Psoas muscle (tissue), 8 donors: ENCODE measurements around the gene AOX1. TPM values are rescaled to one million over a fixed set of nuclear protein-coding genes. Genes with fewer than 3 reads are reported as not detected.

ENCODE experiments used
- ATAC-seq, 4 donors: fragments of 200-7000 bp; cut with Tn5 transposase; one replicate each; pipeline ENCODE4 v1.9.1; 2020; ENCODE audit warnings: moderate library complexity in 3 of 4, mild to moderate bottlenecking in 2 of 4
- DNase-seq, 2 donors: peaks; one replicate each; pipeline ENCODE4 v3.0.0-alpha.2; 2020
- H3K27ac ChIP-seq: fragments of 200-600 bp; one replicate; pipeline ENCODE4 v1.8.0; 2022
- H3K27me3 ChIP-seq, 3 donors: fragments of 200-600 bp in 1 of 3; one replicate each; pipeline versions ENCODE4 v1.6.1 to v1.8.0; 2013 to 2022; ENCODE audit warnings: low read length in 2 of 3, mild to moderate bottlenecking in 2 of 3, moderate library complexity in 1 of 3; ENCODE audit not compliant: insufficient read depth in 3 of 3
- H3K36me3 ChIP-seq, 2 donors: fragments of 200-600 bp in 1 of 2; one replicate each; pipeline versions ENCODE4 v1.6.1 to v1.8.0; 2013 to 2022; ENCODE audit warnings: low read depth in 1 of 2, mild to moderate bottlenecking in 1 of 2, moderate library complexity in 1 of 2; ENCODE audit not compliant: insufficient read depth in 1 of 2
- H3K4me1 ChIP-seq: fragments of 200-600 bp; one replicate; pipeline ENCODE4 v1.8.0; 2022
- H3K4me3 ChIP-seq: fragments of 200-600 bp; one replicate; pipeline ENCODE4 v1.8.0; 2022; ENCODE audit warnings: mild to moderate bottlenecking
- H3K9me3 ChIP-seq: fragments of 200-600 bp; one replicate; pipeline ENCODE4 v1.8.0; 2022
- WGBS, 3 donors: extraction: QIAGEN DNeasy Blood & Tissue Kit; methylation state at CpG; one replicate each; pipeline versions ENCODE4 v1.1.6 to v1.1.7; 2013; 5-methylcytosine and 5-hydroxymethylcytosine counted together
- intact Hi-C, 2 donors: fragments of 100-400 bp; cut with DNase I; formaldehyde crosslinking; loops; one replicate each; pipeline versions ENCODE4 v1.11.0 to v1.14.2; 2022
- polyA plus RNA-seq, 3 donors: library from polyadenylated mRNA; stranded (reverse); fragments of 200-250 nt; gene quantifications; one replicate each; pipeline ENCODE4 v1.2.3, GENCODE V29; 2013
- total RNA-seq, 4 donors: library from RNA; stranded (reverse); fragmentation: NEBNext Ultra II Directional in 2 of 4; extraction: Animal tissue kit (Norgen Biotek cat#: 25700) in 2 of 4; gene quantifications; one replicate each; pipeline versions ENCODE4 v1.2.1 to v1.2.4, GENCODE V29; 2021 to 2023
- TF ChIP-seq, protein P1 (sequence below): fragments of 200-600 bp; IDR thresholded peaks from one replicate; pipeline ENCODE4 v1.8.0; 2022; ENCODE audit warnings: antibody characterized with exemption
- donor health status: healthy with polysubstance abuse.
- donor health status: DM: no; HTN: no; CAD: no; lungs with moderate emphysema.
- donor health status: Bipolar disorder and iron deficiency.
- donor health status: healthy.
- donor health status: DM: yes; HTN: yes; CAD: no.
- donor health status: DM: no; HTN: no; CAD: no.
- donor health status: DM: no; HTN: no; CAD: no.
- donor health status: DM: yes; HTN: yes; CAD: no.

AOX1 gene
- total and polyA plus RNA-seq, 7 donors: 4.2 to 17.0 (median 10.3) TPM

DNA sequence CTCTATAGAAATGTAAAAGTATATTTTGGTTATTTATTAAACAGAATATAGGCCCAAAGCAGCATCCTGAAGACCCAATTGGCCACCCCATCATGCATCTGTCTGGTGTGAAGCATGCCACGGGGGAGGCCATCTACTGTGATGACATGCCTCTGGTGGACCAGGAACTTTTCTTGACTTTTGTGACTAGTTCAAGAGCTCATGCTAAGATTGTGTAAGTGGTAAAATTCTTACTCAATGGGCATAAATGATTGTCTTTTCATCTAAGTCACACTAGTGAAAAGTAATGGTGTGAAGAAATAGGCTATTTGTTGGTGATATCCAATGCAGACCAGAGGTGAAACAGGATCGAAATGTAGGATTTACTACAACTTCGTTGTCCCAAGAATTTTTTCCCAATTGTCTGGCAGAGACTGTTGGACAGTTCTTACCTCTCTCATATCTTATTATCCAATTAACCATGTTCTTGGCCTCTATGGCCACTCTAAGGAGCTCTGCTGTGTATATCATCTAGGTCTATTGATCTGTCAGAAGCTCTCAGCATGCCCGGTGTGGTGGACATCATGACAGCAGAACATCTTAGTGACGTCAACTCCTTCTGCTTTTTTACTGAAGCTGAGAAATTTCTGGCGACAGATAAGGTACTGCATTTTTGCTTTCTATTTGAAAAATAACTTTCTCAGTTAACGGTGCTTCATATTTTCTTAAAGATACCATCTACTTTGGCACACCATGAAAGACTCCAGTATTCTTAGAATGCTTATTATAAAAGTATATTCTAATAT is 35.0 kb downstream of the AOX1 start:
- Histone ChIP-seq H3K4me3 (no peak overlapping the region), H3K27ac (no peak overlapping the region), H3K36me3 (no peaks in the 10 kb centered on the region), H3K27me3 (peaks cover 0 to 3% (median 0%) of the 10 kb centered on the region in 3 donors), H3K4me1 (no peaks in the 10 kb centered on the region), H3K9me3 (no peaks in the 10 kb centered on the region)
- intact Hi-C loops: no loop called here
- WGBS, 3 donors: 90 to 93% (median 91%) methylated on average over 7 of the region's 7 CpGs
- ATAC-seq (no peak), DNase-seq (no peak)
- TF ChIP-seq, protein P1, sequence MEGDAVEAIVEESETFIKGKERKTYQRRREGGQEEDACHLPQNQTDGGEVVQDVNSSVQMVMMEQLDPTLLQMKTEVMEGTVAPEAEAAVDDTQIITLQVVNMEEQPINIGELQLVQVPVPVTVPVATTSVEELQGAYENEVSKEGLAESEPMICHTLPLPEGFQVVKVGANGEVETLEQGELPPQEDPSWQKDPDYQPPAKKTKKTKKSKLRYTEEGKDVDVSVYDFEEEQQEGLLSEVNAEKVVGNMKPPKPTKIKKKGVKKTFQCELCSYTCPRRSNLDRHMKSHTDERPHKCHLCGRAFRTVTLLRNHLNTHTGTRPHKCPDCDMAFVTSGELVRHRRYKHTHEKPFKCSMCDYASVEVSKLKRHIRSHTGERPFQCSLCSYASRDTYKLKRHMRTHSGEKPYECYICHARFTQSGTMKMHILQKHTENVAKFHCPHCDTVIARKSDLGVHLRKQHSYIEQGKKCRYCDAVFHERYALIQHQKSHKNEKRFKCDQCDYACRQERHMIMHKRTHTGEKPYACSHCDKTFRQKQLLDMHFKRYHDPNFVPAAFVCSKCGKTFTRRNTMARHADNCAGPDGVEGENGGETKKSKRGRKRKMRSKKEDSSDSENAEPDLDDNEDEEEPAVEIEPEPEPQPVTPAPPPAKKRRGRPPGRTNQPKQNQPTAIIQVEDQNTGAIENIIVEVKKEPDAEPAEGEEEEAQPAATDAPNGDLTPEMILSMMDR: no peak

DNA sequence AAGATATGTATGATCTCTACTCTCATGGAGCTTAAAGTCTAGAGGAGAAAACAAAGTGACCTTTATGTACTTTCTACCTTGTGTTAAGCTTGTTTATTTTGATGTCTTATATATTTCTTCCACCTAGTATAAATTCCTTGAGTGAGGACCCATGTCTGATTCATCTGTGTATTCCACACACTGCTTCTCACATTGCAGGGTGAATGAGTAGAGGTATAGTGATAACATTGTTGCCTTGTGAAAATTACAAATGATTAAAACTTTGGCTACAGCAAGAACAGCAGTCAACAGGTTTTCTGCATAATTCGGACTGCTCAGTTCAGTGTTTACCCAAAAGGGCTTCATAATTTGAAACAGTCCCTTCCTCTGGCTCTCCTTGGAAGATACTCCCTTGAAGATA is 36.3 kb downstream of the AOX1 start:
- DNase-seq (no peak), ATAC-seq (no peak)
- H3K36me3 ChIP-seq: no peaks in the 10 kb centered on the region
- H3K4me1 ChIP-seq: no peaks in the 10 kb centered on the region
- no peak overlapping the region for H3K27ac ChIP-seq
- 88 to 95% (median 94%) methylated on average over 1 of the region's 1 CpG for WGBS, 3 donors
- H3K9me3 ChIP-seq: no peaks in the 10 kb centered on the region
- TF ChIP-seq, protein P1: no peak
- intact Hi-C loops: no loop called here
- H3K4me3 ChIP-seq: no peak overlapping the region
- H3K27me3 ChIP-seq: peaks cover 0 to 3% (median 0%) of the 10 kb centered on the region in 3 donors

DNA sequence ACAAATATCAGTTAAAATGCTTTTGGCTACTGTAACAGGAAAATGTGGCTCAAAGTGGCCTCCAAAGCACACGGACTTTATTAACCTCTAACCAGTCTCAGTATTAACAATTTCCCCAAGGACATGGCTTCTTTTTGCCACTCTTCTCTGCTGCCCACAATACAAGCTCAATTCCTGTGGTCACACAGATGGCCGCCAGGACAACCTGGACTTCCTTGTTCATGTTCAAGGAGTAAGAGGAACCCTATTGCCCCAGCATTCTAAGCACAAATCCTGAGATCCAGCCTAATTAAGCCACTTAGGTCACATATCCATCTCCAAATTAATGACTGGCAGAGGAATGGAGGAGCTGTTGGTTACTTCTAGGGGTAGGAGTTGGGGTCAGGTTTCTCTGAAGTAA is 38.2 kb downstream of the AOX1 start:
- H3K27ac ChIP-seq: no peak overlapping the region
- intact Hi-C loops: no loop called here
- peaks cover 0 to 3% (median 0%) of the 10 kb centered on the region in 3 donors for H3K27me3 ChIP-seq
- TF ChIP-seq, protein P1: no peak
- H3K9me3 ChIP-seq: no peaks in the 10 kb centered on the region
- no peaks in the 10 kb centered on the region for H3K4me1 ChIP-seq
- WGBS, 3 donors: 80 to 83% (median 82%) methylated on average over 2 of the region's 2 CpGs
- no peak overlapping the region for H3K4me3 ChIP-seq
- ATAC-seq (no peak), DNase-seq (no peak)
- H3K36me3 ChIP-seq: no peaks in the 10 kb centered on the region

DNA sequence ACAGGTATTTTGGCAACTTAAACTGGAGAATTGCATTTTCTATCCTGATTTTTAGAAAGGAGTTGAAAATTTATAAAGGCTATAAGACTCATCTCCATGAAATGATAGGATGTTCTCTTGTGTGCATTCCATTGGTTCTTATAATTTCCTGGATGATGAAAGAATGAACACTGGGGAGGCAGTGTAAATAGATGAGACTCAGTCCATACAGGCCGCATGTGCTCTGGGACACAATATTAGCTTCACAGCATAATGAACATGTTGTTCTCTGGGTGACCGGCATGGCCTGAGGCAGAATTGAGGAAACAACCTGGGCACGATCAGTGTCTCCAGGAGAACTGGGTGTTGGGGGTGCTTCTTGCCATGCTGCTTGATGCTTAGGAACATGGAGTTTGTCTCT is 38.8 kb downstream of the AOX1 start:
- no peaks in the 10 kb centered on the region for H3K4me1 ChIP-seq
- no peaks in the 10 kb centered on the region for H3K36me3 ChIP-seq
- no peak for ATAC-seq
- no peak overlapping the region for H3K4me3 ChIP-seq
- TF ChIP-seq, protein P1: no peak
- H3K27ac ChIP-seq: no peak overlapping the region
- 94 to 97% (median 95%) methylated on average over 3 of the region's 3 CpGs for WGBS, 3 donors
- H3K27me3 ChIP-seq: peaks cover 0 to 3% (median 0%) of the 10 kb centered on the region in 3 donors
- intact Hi-C loops: no loop called here
- no peaks in the 10 kb centered on the region for H3K9me3 ChIP-seq
- DNase-seq: no peak
